ENCODE data around the gene C6orf89.

Gene C6orf89

DNA sequence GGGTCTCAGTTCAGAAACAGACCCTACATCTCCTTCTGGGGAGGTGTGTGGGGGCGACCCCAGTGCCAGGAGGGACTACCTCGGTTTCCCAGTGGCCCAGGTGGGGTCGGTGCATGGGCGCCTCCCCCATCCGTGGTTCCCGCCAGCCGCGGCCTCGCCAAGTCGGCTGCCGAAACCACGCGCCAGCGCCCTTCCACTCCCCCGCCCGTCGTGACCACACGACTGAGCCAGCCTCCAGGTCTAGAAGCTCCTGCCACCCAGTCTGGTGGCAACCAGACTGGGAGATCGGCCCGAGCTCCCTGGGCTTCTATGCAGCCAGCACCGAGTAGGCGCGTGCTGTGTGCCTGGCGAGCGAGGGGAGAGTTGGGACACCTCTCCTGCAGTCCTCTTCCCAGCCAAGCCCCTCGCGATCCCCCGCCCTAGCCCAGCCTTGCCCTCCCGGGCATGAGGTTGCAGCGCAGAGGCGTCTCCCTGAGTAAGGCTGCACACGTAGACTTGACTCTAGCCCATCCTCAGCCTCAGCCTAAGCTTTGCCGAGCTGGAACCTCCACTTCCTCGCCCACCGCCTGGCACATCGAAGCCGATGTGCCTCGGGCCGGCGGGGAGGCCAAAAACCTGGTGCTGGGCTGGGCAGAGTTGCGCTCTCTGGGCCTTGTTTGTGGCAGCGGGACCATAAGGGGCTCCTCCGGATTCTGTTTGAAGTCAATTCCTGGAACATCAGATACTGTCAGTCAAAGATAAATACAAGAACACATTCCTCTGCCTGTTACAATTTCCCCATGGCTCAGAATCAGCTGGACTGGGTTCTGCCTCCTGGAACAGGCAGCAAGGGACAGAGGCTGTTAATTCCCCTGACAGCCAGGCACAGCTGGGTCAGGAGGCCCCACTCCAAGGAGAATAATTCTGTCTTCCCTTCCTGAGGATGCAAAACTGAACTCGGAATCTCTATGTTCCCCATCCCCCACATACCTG lies 45.0 kb upstream of the C6orf89 start:
- DNase-seq (ENCODE audit: low read depth): no peak
- no peak for TF ChIP-seq CTCF (conservative IDR thresholded peaks at IDR 0.05; ENCODE audit: low read length)
- H3K4me3 ChIP-seq (ENCODE audit: low read length): peak overlapping the region; percentile 54

DNA sequence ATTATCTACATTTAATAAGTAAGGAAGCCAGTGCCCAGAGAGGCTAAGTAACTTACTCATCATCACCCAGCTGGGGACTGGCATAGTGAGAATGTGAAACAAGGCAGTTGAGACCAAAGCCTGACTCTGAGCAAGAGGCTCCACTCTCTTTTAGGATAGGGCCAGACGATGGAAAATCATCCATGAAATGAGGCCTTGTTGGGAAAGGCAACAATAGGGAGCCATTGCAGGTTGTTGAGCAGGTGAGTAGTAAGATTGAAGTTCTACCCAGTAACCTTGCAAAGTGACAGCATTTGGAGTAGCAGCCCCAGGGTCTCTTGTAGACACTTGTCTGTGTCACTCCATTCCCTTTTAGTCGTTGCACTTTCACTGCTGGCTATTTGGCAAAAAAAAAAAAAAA lies 44.0 kb upstream of the C6orf89 start:
- H3K4me3 ChIP-seq (ENCODE audit: low read length): no peak overlapping the region
- no peak for DNase-seq (ENCODE audit: low read depth)
- no peak for TF ChIP-seq CTCF (conservative IDR thresholded peaks at IDR 0.05; ENCODE audit: low read length)

GRCh38 chr6:36843170-36843569 lies 42.6 kb upstream of the C6orf89 start:
- DNase-seq (ENCODE audit: low read depth): no peak
- no peak overlapping the region for H3K4me3 ChIP-seq (ENCODE audit: low read length)
- no peak for TF ChIP-seq CTCF (conservative IDR thresholded peaks at IDR 0.05; ENCODE audit: low read length)

- no peak overlapping the region for H3K4me3 ChIP-seq (ENCODE audit: low read length)
- DNase-seq (ENCODE audit: low read depth): no peak
- no peak for TF ChIP-seq CTCF (conservative IDR thresholded peaks at IDR 0.05; ENCODE audit: low read length)
These were observed 41.3 kb upstream of the C6orf89 start for GRCh38 chr6:36844232-36845170.

- TF ChIP-seq CTCF (conservative IDR thresholded peaks at IDR 0.05; ENCODE audit: low read length): no peak
These were observed 40.5 kb upstream of the C6orf89 start for GRCh38 chr6:36845233-36845632.

GRCh38 chr6:36847152-36847551 lies 38.6 kb upstream of the C6orf89 start:
- H3K4me3 ChIP-seq (ENCODE audit: low read length): no peak overlapping the region
- DNase-seq (ENCODE audit: low read depth): no peak
- no peak for TF ChIP-seq CTCF (conservative IDR thresholded peaks at IDR 0.05; ENCODE audit: low read length)

More at GRCh38 chr6:36845233-36845632, 40.5 kb upstream of the C6orf89 start:
- DNase-seq (ENCODE audit: low read depth): no peak
- no peak overlapping the region for H3K4me3 ChIP-seq (ENCODE audit: low read length)
